ENCODE measurements around the gene FRYL. TPM values are rescaled to one million over a fixed set of nuclear protein-coding genes. Genes with fewer than 3 reads are reported as not detected.
"Not testable (repeated sequence)": the region's sequence is repeated elsewhere in the genome, so short reads cannot be mapped to it uniquely, and the experiment has no call there.

The FRYL gene
- total RNA-seq, 1 donor from 2014 or later: 69.6 TPM

DNA sequence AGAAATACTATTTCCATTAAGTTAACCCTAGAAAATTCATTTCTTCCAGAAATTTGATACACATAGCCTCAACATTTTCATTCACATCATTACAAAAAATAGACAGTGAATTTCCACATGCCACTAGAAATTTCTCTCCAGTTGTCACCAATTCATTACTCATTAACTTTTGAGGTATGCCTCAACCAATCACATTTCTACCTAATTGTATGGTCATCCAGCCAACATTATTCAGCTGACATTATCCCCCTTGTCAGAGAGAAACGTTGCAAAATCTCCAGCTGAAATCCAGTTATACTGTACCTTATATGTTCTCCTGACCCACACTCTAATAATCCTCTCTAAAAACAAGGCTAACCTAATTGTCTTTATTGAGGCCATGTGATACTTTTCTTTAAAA lies 24.8 kb downstream of the FRYL start:
- Mint-ChIP-seq H3K36me3 (ENCODE audit: low read depth) (peaks cover 26% of the 10 kb centered on the region), H3K27me3 (ENCODE audit: low read depth) (no peaks in the 10 kb centered on the region), H3K9me3 (peaks cover 3% of the 10 kb centered on the region), H3K4me3 (ENCODE audit: low read depth) (no peak overlapping the region), H3K4me1 (ENCODE audit: low read depth) (peaks cover 36% of the 10 kb centered on the region), H3K27ac (no peak overlapping the region)
- intact Hi-C loops (cut with micrococcal nuclease): no loop called here
- DNase-seq (ENCODE audit: low spot score): no peak

DNA sequence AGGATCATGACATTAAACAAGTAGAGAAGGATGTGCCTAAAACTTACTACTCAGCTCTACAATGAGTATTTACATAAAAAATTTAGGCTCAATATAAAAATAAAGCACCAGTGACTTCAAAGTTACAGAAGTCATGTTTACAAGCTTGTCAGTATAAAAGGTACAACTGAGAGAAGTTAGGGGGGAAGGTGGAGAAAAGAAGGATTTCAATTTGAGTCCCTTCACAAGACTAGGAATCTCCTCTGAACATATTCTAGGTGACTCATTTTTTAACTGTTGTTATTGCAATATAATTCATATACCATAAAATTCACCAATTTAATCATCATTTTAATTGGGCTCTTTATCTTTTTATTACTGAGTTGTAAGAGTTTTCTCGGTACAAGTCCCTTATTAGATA lies 26.9 kb downstream of the FRYL start:
- intact Hi-C loops (cut with micrococcal nuclease): no loop called here
- Mint-ChIP-seq H3K27me3 (ENCODE audit: low read depth) (no peaks in the 10 kb centered on the region), H3K36me3 (ENCODE audit: low read depth) (peaks cover 23% of the 10 kb centered on the region), H3K4me3 (ENCODE audit: low read depth) (no peak overlapping the region), H3K4me1 (ENCODE audit: low read depth) (peaks cover 42% of the 10 kb centered on the region), H3K9me3 (no peaks in the 10 kb centered on the region), H3K27ac (no peak overlapping the region)
- DNase-seq (ENCODE audit: low spot score): no peak

DNA sequence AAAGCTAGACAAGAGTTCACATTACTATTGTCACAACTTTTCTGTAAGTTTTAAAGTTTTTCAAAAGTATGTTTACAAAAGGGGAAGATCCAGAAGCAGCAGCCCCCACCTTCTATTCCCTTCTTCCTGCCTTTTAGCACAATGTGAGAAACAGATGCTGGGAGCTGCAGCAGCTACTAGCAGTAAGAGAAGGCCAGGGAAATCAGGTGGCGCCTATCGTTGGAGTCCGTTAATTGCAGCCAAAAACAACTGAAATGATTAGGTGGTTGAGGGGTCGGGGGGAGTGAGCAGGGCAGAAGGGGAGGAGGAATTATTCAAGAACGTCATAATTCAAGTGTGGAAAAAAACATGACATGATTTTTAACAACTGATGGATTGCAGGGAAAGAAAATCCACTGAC lies 27.4 kb downstream of the FRYL start:
- Mint-ChIP-seq H3K9me3 (no peaks in the 10 kb centered on the region), H3K27me3 (ENCODE audit: low read depth) (no peaks in the 10 kb centered on the region), H3K36me3 (ENCODE audit: low read depth) (peaks cover 23% of the 10 kb centered on the region), H3K4me3 (ENCODE audit: low read depth) (no peak overlapping the region), H3K27ac (no peak overlapping the region), H3K4me1 (ENCODE audit: low read depth) (peaks cover 42% of the 10 kb centered on the region)
- no peak for DNase-seq (ENCODE audit: low spot score)
- intact Hi-C loops (cut with micrococcal nuclease): no loop called here

DNA sequence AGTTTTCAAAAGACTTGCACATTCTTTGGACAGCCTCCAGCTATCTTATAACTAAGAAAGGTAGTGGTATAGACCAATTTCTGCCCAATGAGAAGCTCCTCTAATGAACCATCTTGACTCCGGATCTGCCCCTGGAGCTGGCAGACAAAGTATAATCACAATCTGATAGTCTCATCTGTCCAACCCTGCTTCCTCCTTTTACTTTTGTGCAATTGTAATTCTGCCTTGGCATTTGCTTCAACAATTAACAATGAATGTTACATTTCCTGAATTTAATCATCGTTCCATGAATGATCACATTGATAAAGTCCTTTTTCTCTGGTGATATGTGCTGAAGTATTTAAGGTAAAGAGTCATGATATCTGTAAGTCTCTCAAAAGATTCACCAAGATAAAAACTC lies 27.8 kb downstream of the FRYL start:
- H3K36me3 Mint-ChIP-seq (ENCODE audit: low read depth): peaks cover 20% of the 10 kb centered on the region
- H3K4me3 Mint-ChIP-seq (ENCODE audit: low read depth): no peak overlapping the region
- no peaks in the 10 kb centered on the region for H3K9me3 Mint-ChIP-seq
- intact Hi-C loops (cut with micrococcal nuclease): no loop called here
- H3K27me3 Mint-ChIP-seq (ENCODE audit: low read depth): no peaks in the 10 kb centered on the region
- H3K4me1 Mint-ChIP-seq (ENCODE audit: low read depth): peaks cover 42% of the 10 kb centered on the region
- DNase-seq (ENCODE audit: low spot score): no peak
- no peak overlapping the region for H3K27ac Mint-ChIP-seq

DNA sequence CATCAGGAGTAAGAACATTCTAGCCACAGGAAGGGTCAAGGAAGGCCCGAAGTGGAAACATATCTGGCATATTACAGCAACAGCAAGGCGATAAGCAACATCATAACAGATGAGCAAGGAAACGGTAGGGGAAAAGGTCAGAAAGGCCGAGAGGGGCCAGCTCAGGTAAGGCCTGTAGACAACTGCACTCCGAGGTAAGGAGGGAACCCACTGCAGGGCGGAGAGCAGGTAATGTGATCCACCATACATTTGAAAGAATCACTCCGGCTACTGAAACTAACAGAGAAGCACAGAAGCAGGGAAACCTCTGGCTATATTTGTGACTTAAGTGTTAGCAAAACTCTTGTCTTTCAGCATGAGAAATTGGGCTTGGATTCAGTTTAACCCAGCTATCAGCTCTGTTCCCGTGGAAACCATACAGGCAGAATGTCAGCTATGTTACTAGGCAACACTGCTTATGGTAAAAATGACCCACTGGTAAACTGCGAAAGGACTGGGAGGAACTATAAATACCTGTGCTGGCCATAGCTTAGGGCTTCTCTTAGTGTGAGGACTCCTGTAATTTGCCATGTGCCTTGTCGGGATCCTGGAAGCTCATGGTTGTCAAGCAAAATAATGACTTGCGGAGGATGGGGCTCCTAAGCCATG lies 31.0 kb downstream of the FRYL start:
- no peak for DNase-seq (ENCODE audit: low spot score)
- H3K9me3 Mint-ChIP-seq: peaks cover 4% of the 10 kb centered on the region
- H3K4me3 Mint-ChIP-seq (ENCODE audit: low read depth): no peak overlapping the region
- peaks cover 14% of the 10 kb centered on the region for H3K36me3 Mint-ChIP-seq (ENCODE audit: low read depth)
- H3K27me3 Mint-ChIP-seq (ENCODE audit: low read depth): no peaks in the 10 kb centered on the region
- peaks cover 41% of the 10 kb centered on the region for H3K4me1 Mint-ChIP-seq (ENCODE audit: low read depth)
- no peak overlapping the region for H3K27ac Mint-ChIP-seq
- intact Hi-C loops (cut with micrococcal nuclease): no loop called here

DNA sequence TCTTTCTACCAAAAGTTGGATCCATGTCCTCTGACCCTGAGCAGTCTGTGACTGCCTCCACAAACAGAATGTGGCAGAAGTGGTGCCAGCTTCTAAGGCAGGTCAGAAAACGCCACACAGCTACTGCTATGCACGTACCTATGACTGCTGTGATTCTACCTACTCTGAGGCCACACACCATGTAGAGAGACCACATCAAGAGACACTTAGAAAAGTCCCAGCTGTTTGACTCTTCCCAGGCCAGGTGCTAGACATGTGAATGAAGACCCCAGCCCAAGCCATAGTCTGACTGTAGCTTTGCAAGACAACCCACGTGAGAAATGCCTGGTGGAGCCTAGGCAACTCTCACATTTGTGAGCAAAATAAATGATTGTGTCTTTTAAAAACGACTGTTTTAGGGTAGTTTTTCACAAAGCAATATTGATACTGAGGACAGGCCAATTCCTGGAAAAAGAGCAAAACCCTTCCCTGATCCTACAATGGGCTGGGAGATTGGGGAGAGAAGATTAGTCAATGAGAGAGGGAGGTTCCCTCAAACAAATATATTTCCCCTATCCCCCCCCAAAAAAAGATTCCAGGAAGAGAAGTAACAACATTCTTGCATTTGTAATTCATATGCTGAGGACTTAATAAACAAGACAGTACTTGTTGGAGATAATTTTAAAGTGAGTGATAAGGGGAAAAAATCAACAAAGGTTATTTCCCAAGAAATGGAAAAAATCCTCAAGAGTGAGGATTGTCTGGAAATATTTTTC lies 33.3 kb downstream of the FRYL start:
- Mint-ChIP-seq H3K9me3 (peaks cover 9% of the 10 kb centered on the region), H3K27me3 (ENCODE audit: low read depth) (no peaks in the 10 kb centered on the region), H3K36me3 (ENCODE audit: low read depth) (peaks cover 19% of the 10 kb centered on the region), H3K27ac (no peak overlapping the region), H3K4me3 (ENCODE audit: low read depth) (no peak overlapping the region), H3K4me1 (ENCODE audit: low read depth) (peaks cover 49% of the 10 kb centered on the region)
- no peak for DNase-seq (ENCODE audit: low spot score)
- intact Hi-C loops (cut with micrococcal nuclease): no loop called here

DNA sequence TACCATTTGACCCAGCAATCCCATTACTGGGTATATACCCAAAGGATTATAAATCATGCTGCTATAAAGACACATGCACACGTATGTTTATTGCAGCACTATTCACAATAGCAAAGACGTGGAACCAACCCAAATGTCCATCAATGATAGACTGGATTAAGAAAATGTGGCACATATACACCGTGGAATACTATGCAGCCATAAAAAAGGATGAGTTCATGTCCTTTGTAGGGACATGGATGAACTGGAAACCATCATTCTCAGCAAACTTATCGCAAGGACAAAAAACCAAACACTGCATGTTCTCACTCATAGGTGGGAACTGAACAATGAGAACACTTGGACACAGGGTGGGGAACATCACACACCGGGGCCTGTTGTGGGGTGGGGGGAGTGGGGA lies 34.9 kb downstream of the FRYL start:
- H3K36me3 Mint-ChIP-seq (ENCODE audit: low read depth): peaks cover 19% of the 10 kb centered on the region
- peaks cover 49% of the 10 kb centered on the region for H3K4me1 Mint-ChIP-seq (ENCODE audit: low read depth)
- H3K9me3 Mint-ChIP-seq; intact Hi-C loops (cut with micrococcal nuclease); H3K4me3 Mint-ChIP-seq (ENCODE audit: low read depth); DNase-seq (ENCODE audit: low spot score); H3K27me3 Mint-ChIP-seq (ENCODE audit: low read depth); H3K27ac Mint-ChIP-seq: not testable (repeated sequence)

DNA sequence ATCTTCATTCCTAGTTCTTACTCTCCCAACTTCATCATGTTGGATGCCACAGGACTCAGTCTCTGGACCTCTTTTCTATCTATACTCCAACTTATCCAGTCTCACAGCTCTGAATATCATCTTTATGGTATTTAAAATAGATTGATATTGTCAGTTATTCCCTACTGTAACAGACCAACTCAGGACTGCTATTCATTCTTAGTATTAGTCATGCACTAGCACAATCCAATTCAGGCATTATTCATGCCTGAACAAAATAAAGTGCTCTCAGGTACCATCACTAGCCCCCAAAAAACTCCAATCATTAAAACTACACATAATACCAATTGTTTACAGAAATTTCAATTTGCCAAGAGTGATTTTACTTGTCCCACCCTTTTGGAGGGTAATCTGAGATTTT lies 37.7 kb downstream of the FRYL start:
- H3K9me3 Mint-ChIP-seq: peaks cover 9% of the 10 kb centered on the region
- H3K36me3 Mint-ChIP-seq (ENCODE audit: low read depth): peaks cover 14% of the 10 kb centered on the region
- DNase-seq (ENCODE audit: low spot score): no peak
- H3K4me1 Mint-ChIP-seq (ENCODE audit: low read depth): peaks cover 60% of the 10 kb centered on the region
- intact Hi-C loops (cut with micrococcal nuclease): loop anchor here (5.0 kb wide), 1 partner anchor 40 kb away; no protein-coding TSS in a partner anchor
- H3K27ac Mint-ChIP-seq: peak overlapping the region; percentile 2
- H3K4me3 Mint-ChIP-seq (ENCODE audit: low read depth): no peak overlapping the region
- no peaks in the 10 kb centered on the region for H3K27me3 Mint-ChIP-seq (ENCODE audit: low read depth)

DNA sequence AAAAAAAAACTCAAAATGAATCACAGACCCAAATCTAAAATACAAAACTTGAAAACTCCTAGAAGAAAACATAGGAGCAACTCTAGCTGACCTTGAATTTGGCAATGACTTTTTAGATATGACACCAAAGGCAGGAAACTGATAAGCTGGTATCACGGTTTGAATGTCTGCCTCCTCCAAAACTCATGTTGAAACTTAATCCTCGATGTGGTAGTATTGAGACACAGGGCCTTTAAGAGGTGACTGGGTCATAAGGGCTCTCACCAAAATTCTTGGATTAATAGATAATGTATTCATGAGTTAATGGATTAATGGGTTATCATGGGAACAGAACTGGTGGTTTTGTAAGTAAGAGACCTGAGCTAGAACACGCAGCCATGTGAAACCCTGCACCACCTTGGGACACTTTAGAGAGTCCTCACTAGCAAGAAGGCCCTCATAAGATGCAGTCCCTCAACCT lies 40.5 kb downstream of the FRYL start:
- peaks cover 11% of the 10 kb centered on the region for H3K36me3 Mint-ChIP-seq (ENCODE audit: low read depth)
- H3K27me3 Mint-ChIP-seq (ENCODE audit: low read depth): no peaks in the 10 kb centered on the region
- H3K27ac Mint-ChIP-seq: peak overlapping the region; percentile 62
- peaks cover 13% of the 10 kb centered on the region for H3K9me3 Mint-ChIP-seq
- DNase-seq (ENCODE audit: low spot score): no peak
- H3K4me3 Mint-ChIP-seq (ENCODE audit: low read depth): no peak overlapping the region
- peaks cover 54% of the 10 kb centered on the region for H3K4me1 Mint-ChIP-seq (ENCODE audit: low read depth)
- intact Hi-C loops (cut with micrococcal nuclease): loop anchor here (1.0 to 5.0 kb wide), 4 partner anchors 27 to 169 kb away; partner anchors contain the start of gene FRYL

DNA sequence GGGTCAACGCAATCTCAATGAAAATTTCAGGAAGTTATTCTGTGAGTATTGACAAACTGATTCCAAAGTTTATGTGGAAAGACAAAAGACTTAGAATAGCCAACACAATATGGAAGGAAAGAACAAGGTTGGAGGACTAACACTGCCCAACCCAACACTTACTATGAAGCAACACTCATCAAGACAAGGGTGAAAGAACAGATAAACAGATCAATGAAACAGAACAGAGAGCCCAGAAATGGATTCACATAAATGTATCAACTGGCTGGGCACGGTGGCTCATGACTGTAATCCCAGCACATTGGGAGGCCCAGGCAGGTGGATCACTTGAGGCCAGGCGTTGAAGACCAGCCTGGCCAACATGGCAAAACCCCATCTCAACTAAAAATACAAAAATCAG lies 41.2 kb downstream of the FRYL start:
- intact Hi-C loops (cut with micrococcal nuclease): no loop called here
- H3K9me3 Mint-ChIP-seq: peaks cover 16% of the 10 kb centered on the region
- H3K27me3 Mint-ChIP-seq (ENCODE audit: low read depth): no peaks in the 10 kb centered on the region
- no peak for DNase-seq (ENCODE audit: low spot score)
- peaks cover 55% of the 10 kb centered on the region for H3K4me1 Mint-ChIP-seq (ENCODE audit: low read depth)
- H3K27ac Mint-ChIP-seq: no peak overlapping the region
- H3K36me3 Mint-ChIP-seq (ENCODE audit: low read depth): peaks cover 14% of the 10 kb centered on the region
- no peak overlapping the region for H3K4me3 Mint-ChIP-seq (ENCODE audit: low read depth)

DNA sequence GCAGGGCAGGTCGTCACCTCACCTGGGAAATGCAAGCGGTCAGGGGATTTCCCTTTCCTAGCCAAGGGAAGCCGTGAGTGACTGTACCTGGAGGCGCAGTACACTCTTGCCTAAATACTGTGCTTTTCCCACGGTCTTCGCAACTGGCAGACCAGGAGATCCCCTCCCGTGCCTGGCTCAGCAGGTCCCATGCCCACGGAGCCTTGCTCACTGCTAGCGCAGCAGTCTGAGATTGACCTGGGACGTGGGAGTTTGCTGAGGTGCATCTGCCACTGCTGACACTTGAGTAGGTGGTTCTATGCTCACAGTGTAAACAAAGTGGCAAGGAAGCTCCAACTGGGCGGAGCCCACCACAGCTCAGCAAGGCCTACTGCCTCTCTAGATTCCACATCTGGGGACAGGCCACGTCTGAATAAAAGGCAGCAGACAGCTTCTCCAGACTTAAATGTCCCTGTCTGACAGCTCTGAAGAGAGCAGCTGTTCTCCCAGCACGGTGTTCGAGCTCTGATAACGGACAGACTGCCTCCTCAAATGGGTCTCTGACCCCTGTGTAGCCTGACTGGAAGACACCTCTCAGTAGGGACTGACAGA lies 51.1 kb downstream of the FRYL start:
- Mint-ChIP-seq H3K9me3 (peaks cover 11% of the 10 kb centered on the region), H3K4me1 (ENCODE audit: low read depth) (peaks cover 67% of the 10 kb centered on the region), H3K36me3 (ENCODE audit: low read depth) (peaks cover 29% of the 10 kb centered on the region), H3K4me3 (ENCODE audit: low read depth) (peak overlapping the region; percentile 28)
- intact Hi-C loops (cut with micrococcal nuclease); H3K27me3 Mint-ChIP-seq (ENCODE audit: low read depth); DNase-seq (ENCODE audit: low spot score); H3K27ac Mint-ChIP-seq: not testable (repeated sequence)

DNA sequence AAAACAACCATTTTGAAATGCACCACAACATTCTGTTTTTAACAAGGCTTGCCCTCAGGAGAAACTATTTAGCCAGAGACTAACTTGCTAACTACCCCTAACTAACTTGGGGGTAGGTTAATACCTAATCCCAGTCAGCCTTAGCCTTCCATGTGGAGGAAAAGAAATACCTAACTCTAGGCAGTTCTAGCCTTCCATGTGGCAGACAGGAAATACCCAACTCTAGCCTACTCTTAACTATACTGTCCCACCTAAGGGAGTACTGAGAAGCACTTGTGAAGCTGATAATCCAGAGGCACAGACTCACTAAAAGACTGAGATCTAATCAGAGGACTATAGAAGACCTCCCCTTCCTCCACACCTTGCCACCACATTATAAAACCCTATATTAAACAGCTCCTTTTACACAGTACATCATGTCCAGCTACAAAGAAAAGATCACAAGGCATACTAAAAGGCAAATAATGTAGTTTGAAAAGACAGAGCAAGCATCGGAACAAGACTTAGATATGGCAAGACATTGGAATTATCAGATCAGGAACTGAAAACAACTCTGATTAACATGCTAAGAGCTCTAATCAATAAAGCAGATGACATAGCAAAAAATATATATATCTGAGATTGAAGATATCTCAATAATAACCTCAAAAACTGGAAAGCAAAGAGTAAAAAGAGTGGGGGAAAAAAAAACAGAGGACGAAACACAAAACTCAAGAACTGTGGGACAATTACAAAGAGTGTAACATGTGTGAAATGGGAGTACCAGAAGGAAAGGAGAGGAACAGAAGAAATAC lies 52.2 kb downstream of the FRYL start:
- Mint-ChIP-seq H3K27me3 (ENCODE audit: low read depth) (no peaks in the 10 kb centered on the region), H3K4me1 (ENCODE audit: low read depth) (peaks cover 68% of the 10 kb centered on the region), H3K27ac (no peak overlapping the region), H3K36me3 (ENCODE audit: low read depth) (peaks cover 24% of the 10 kb centered on the region), H3K9me3 (peaks cover 6% of the 10 kb centered on the region), H3K4me3 (ENCODE audit: low read depth) (no peak overlapping the region)
- no peak for DNase-seq (ENCODE audit: low spot score)
- intact Hi-C loops (cut with micrococcal nuclease): no loop called here

All from activated T-helper 2 cell treated with anti-CD3 and anti-CD28 coated beads, Interferon-gamma antibody, Interleukin-2, Interleukin-4, amounts not matched to agents 10 μg/mL and 5 μg/mL and 100 μg/mL, durations not matched to agents 14 hours and 24 hours and 36 hours (primary cell).